HL-60 (cell line): ENCODE measurements around the gene PABPC1L.
A peak's percentile ranks its signal among the peaks of the same experiment; 100 is the strongest.

Experiments used
- GABPA ChIP-seq: IDR thresholded peaks from 2 replicates; pipeline ENCODE4 v1.6.1; 2012; ENCODE audit warnings: low read depth
- POLR2AphosphoS5 ChIP-seq: IDR thresholded peaks from 2 replicates; pipeline ENCODE4 v1.6.1; 2012; ENCODE audit warnings: low read depth
- REST ChIP-seq: IDR thresholded peaks from 2 replicates; pipeline ENCODE4 v1.6.1; 2012; ENCODE audit warnings: low read depth; ENCODE audit not compliant: insufficient replicate concordance
- SPI1 ChIP-seq: IDR thresholded peaks from 2 replicates; pipeline ENCODE4 v1.6.1; 2012; ENCODE audit warnings: low read depth, mild to moderate bottlenecking, borderline replicate concordance
- TF ChIP-seq, protein P1 (sequence below): IDR thresholded peaks from one replicate; pipeline ENCODE4 v1.5.1; 2011; ENCODE audit warnings: low read length, control low read depth, inconsistent platforms; ENCODE audit not compliant: insufficient read depth

GRCh38 chr20:44967207-44967807, 57.4 kb downstream of the PABPC1L start:
- TF ChIP-seq, protein P1, sequence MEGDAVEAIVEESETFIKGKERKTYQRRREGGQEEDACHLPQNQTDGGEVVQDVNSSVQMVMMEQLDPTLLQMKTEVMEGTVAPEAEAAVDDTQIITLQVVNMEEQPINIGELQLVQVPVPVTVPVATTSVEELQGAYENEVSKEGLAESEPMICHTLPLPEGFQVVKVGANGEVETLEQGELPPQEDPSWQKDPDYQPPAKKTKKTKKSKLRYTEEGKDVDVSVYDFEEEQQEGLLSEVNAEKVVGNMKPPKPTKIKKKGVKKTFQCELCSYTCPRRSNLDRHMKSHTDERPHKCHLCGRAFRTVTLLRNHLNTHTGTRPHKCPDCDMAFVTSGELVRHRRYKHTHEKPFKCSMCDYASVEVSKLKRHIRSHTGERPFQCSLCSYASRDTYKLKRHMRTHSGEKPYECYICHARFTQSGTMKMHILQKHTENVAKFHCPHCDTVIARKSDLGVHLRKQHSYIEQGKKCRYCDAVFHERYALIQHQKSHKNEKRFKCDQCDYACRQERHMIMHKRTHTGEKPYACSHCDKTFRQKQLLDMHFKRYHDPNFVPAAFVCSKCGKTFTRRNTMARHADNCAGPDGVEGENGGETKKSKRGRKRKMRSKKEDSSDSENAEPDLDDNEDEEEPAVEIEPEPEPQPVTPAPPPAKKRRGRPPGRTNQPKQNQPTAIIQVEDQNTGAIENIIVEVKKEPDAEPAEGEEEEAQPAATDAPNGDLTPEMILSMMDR = no peak
- TF ChIP-seq GABPA = no peak
- TF ChIP-seq POLR2AphosphoS5 = peak; percentile 49; the same call in 1 of the 2 replicates
- peak; percentile 94 for TF ChIP-seq SPI1
- TF ChIP-seq REST = no peak
